HCT116 (cell line): ENCODE data around the gene MNDA. TPM values are rescaled to one million over a fixed set of nuclear protein-coding genes. Genes with fewer than 3 reads are reported as not detected.

ENCODE experiments used
- ATAC-seq: fragments of 200-7000 bp; cut with Tn5 transposase; 2 replicates; pipeline ENCODE4 v1.9.1; 2020; ENCODE audit warnings: mild to moderate bottlenecking, moderate library complexity
- BruUV-seq: library from RNA; stranded (reverse); fragments of 400-500 nt; replicated peaks from 2 replicates; lab custom pipeline; 2021; lab: Mats Ljungman, UMichigan
- CTCF ChIA-PET: fragments of 300-600 bp; sonication (Branson Sonifier 250); formaldehyde crosslinking; loops from one replicate; lab custom pipeline; 2021; ENCODE audit warnings: antibody characterized with exemption; lab: Charles Lee
- POLR2A ChIA-PET: fragments of 300-600, 350-600 bp; sonication (Branson Sonifier 250); formaldehyde crosslinking; loops from one replicate; lab custom pipeline; 2021; ENCODE audit warnings: antibody characterized with exemption; lab: Charles Lee
- RAD21 ChIA-PET, 2 experiments: fragments of 300-600 bp; sonication (Branson Sonifier 250); formaldehyde crosslinking; loops; one replicate each; lab custom pipeline; 2023; ENCODE audit warnings: low total read pairs in 2 of 2; ENCODE audit not compliant: uncharacterized antibody in 2 of 2, unreplicated experiment in 2 of 2, low non-redundant PET in 1 of 2; lab: Charles Lee
- DNase-seq: peaks from one replicate; pipeline ENCODE4 v3.0.0-alpha.2; 2010; ENCODE audit warnings: low read depth, low spot score
- H2AFZ ChIP-seq: fragments of 200-600 bp; shearing (Covaris generic), sonication (generic); 2 replicates; pipeline ENCODE4 v1.6.1; 2017; ENCODE audit warnings: low read depth, mixed run types, mixed read lengths, antibody characterized with exemption, low read length; ENCODE audit not compliant: poor library complexity, severe bottlenecking
- H3K27ac ChIP-seq: 2 replicates; pipeline ENCODE4 v1.5.1; 2012; ENCODE audit warnings: low read depth, low read length
- H3K27me3 ChIP-seq: fragments of 200-600 bp; sonication (generic); 2 replicates; pipeline ENCODE4 v1.6.1; 2016; ENCODE audit warnings: mixed run types, low read length, mixed read lengths; ENCODE audit not compliant: insufficient read depth
- H3K36me3 ChIP-seq, 2 experiments: fragments of 200-500 bp in 1 of 2; fragments of 200-600 bp in 1 of 2; sonication (Bioruptor generic) in 1 of 2; sonication (generic) in 1 of 2; 2 replicates each; pipeline versions ENCODE4 v1.5.1 to v1.6.1; 2014 to 2016; ENCODE audit warnings: low read length in 2 of 2, inconsistent platforms in 1 of 2, mixed read lengths in 1 of 2, mixed run types in 1 of 2; ENCODE audit not compliant: insufficient read depth in 2 of 2, control insufficient read depth in 1 of 2
- H3K4me1 ChIP-seq, 2 experiments: fragments of 200-600 bp in 1 of 2; sonication (generic) in 1 of 2; 2 replicates each; pipeline versions ENCODE4 v1.5.1 to v1.6.1; 2012 to 2017; ENCODE audit warnings: low read length in 2 of 2, inconsistent platforms in 1 of 2, mild to moderate bottlenecking in 1 of 2, mixed read lengths in 1 of 2, mixed run types in 1 of 2, moderate library complexity in 1 of 2; ENCODE audit not compliant: insufficient read depth in 2 of 2, control insufficient read depth in 1 of 2
- H3K4me2 ChIP-seq: fragments of 200-600 bp; sonication (generic); 2 replicates; pipeline ENCODE4 v1.6.1; 2017; ENCODE audit warnings: mixed run types, low read length, mixed read lengths
- H3K4me3 ChIP-seq, 2 experiments: fragments of 200-600 bp in 1 of 2; sonication (generic) in 1 of 2; replicated peaks in 1 of 2; 2 replicates each; pipeline ENCODE4 v1.5.1; 2011 to 2016; ENCODE audit warnings: low read length in 2 of 2, control low read depth in 1 of 2, low read depth in 1 of 2, mild to moderate bottlenecking in 1 of 2, mixed read lengths in 1 of 2, mixed run types in 1 of 2
- H3K79me2 ChIP-seq: fragments of 200-600 bp; sonication (generic); 2 replicates; pipeline ENCODE4 v1.6.1; 2017; ENCODE audit warnings: mild to moderate bottlenecking, mixed run types, low read length, moderate library complexity, mixed read lengths; ENCODE audit not compliant: insufficient read depth
- H3K9ac ChIP-seq: fragments of 200-600 bp; sonication (generic); 2 replicates; pipeline ENCODE4 v1.6.1; 2016; ENCODE audit warnings: low read length, mixed read lengths
- H3K9me2 ChIP-seq: fragments of 200-600 bp; sonication (generic), shearing (Covaris generic); 2 replicates; pipeline ENCODE4 v1.6.1; 2017; ENCODE audit warnings: mixed run types, mild to moderate bottlenecking, moderate library complexity; ENCODE audit not compliant: insufficient read depth
- H3K9me3 ChIP-seq, 2 experiments: fragments of 200-500 bp in 1 of 2; fragments of 200-600 bp in 1 of 2; sonication (Bioruptor generic) in 1 of 2; sonication (generic) in 1 of 2; 2 replicates each; pipeline ENCODE4 v1.6.1; 2014 to 2017; ENCODE audit warnings: low read length in 2 of 2, mixed read lengths in 2 of 2, inconsistent platforms in 1 of 2, low read depth in 1 of 2, mild to moderate bottlenecking in 1 of 2, mixed run types in 1 of 2, moderate library complexity in 1 of 2; ENCODE audit not compliant: control insufficient read depth in 1 of 2, insufficient read depth in 1 of 2
- H4K20me1 ChIP-seq: fragments of 200-600 bp; sonication (generic), shearing (Covaris generic); 2 replicates; pipeline ENCODE4 v1.6.1; 2017; ENCODE audit warnings: mixed run types, mild to moderate bottlenecking, moderate library complexity; ENCODE audit not compliant: insufficient read depth
- CEBPB ChIP-seq: IDR thresholded peaks from 2 replicates; pipeline ENCODE4 v1.6.1; 2012; ENCODE audit warnings: low read depth
- CTCF ChIP-seq, 3 experiments: fragments of 200-600 bp in 1 of 3; sonication (generic) in 1 of 3; IDR thresholded peaks in 2 of 3; conservative IDR thresholded peaks in 1 of 3; 2 replicates each; pipeline ENCODE4 v1.5.1; 2012 to 2017; ENCODE audit warnings: low read depth in 2 of 3, low read length in 2 of 3, antibody characterized with exemption in 1 of 3, borderline replicate concordance in 1 of 3, control low read depth in 1 of 3, mild to moderate bottlenecking in 1 of 3, mixed read lengths in 1 of 3, mixed run types in 1 of 3, moderate library complexity in 1 of 3; ENCODE audit not compliant: insufficient read depth in 1 of 3
- EGR1 ChIP-seq: IDR thresholded peaks from 2 replicates; pipeline ENCODE4 v1.6.1; 2012; ENCODE audit warnings: low read depth
- ELF1 ChIP-seq: IDR thresholded peaks from 2 replicates; pipeline ENCODE4 v1.6.1; 2012; ENCODE audit warnings: low read depth, borderline replicate concordance
- EZH2phosphoT487 ChIP-seq: fragments of 200-600 bp; IDR thresholded peaks from 2 replicates; pipeline ENCODE4 v1.6.1; 2018; ENCODE audit warnings: antibody characterized with exemption, borderline replicate concordance
- FOSL1 ChIP-seq: IDR thresholded peaks from 2 replicates; pipeline ENCODE4 v1.6.1; 2012; ENCODE audit warnings: low read depth
- JUND ChIP-seq: IDR thresholded peaks from 2 replicates; pipeline ENCODE4 v1.6.1; 2012
- POLR2A ChIP-seq: IDR thresholded peaks from 2 replicates; pipeline ENCODE4 v1.7.0; 2011; ENCODE audit warnings: borderline replicate concordance; ENCODE audit not compliant: insufficient read depth, insufficient read length; ENCODE audit errors: extremely low read depth
- RAD21 ChIP-seq: IDR thresholded peaks from 2 replicates; pipeline ENCODE4 v1.6.1; 2012; ENCODE audit warnings: low read depth, mild to moderate bottlenecking
- SP1 ChIP-seq: IDR thresholded peaks from 2 replicates; pipeline ENCODE4 v1.6.1; 2012; ENCODE audit warnings: low read depth
- SRF ChIP-seq: IDR thresholded peaks from 2 replicates; pipeline ENCODE4 v1.6.1; 2012; ENCODE audit warnings: low read depth
- TCF7L2 ChIP-seq: IDR thresholded peaks from 2 replicates; pipeline ENCODE4 v1.7.0; 2011; ENCODE audit warnings: borderline replicate concordance, inconsistent platforms; ENCODE audit not compliant: insufficient read depth, insufficient read length; ENCODE audit errors: extremely low read depth
- ZFX ChIP-seq: fragments of 450-650 bp; IDR thresholded peaks from 2 replicates; pipeline ENCODE4 v1.6.1; 2017
- intact Hi-C: fragments of 100-400 bp; cut with micrococcal nuclease; formaldehyde crosslinking; loops from 2 replicates; pipeline ENCODE4 v1.10.0; 2022
- total RNA-seq: library from RNA; stranded (reverse); gene quantifications from one replicate; pipeline ENCODE4 v1.2.1, GENCODE V29; 2021; ENCODE audit not compliant: unreplicated experiment

MNDA gene
- total RNA-seq, 1 experiment from 2014 or later, result not detected

- Histone ChIP-seq H3K9me3 (peaks cover 0 to 5% of the 10 kb centered on the region in 2 experiments; a peak in 1 of 4 replicates), H3K9me2 (no peaks in the 10 kb centered on the region), H2AFZ (no peak overlapping the region), H3K9ac (no peak overlapping the region), H4K20me1 (no peaks in the 10 kb centered on the region), H3K36me3 (no peaks in the 10 kb centered on the region), H3K27ac (no peak overlapping the region), H3K4me3 (no peak overlapping the region), H3K4me1 (no peaks in the 10 kb centered on the region), H3K79me2 (no peaks in the 10 kb centered on the region), H3K4me2 (no peak overlapping the region), H3K27me3 (no peaks in the 10 kb centered on the region)
- ChIA-PET POLR2A (no interaction called here), CTCF (no interaction called here), RAD21 (no interaction called here)
- TF ChIP-seq TCF7L2 (no peak), EGR1 (no peak), FOSL1 (no peak), RAD21 (no peak), JUND (no peak), SP1 (no peak), ZFX (no peak), EZH2phosphoT487 (no peak), CEBPB (no peak), ELF1 (no peak), SRF (no peak), POLR2A (no peak), CTCF (IDR thresholded peaks at IDR 0.05 in 2 of 3, conservative IDR thresholded peaks at IDR 0.05 in 1 of 3; ENCODE audit: borderline replicate concordance in 1 of 3, insufficient read depth in 1 of 3, low read depth in 2 of 3, low read length in 2 of 3) (no peak)
- BruUV-seq, result no TSS peak
- ATAC-seq, result no peak
- intact Hi-C loops, result no loop called here
- no peak for DNase-seq
These were observed 32.6 kb upstream of the MNDA start for GRCh38 chr1:158798531-158798930.
